GM21576 (cell line): ENCODE measurements around the gene SHROOM2.
"Not testable (repeated sequence)": the region's sequence is repeated elsewhere in the genome, so short reads cannot be mapped to it uniquely, and the experiment has no call there.

ENCODE experiments used
- ATAC-seq: cut with Tn5 transposase; IDR thresholded peaks from one replicate; pipeline ENCODE4 v1.9.1; 2021; ENCODE audit warnings: mild to moderate bottlenecking, moderate library complexity; ENCODE audit not compliant: unreplicated experiment

The SHROOM2 gene

GRCh38 chrX:9829308-9830267 lies 43.4 kb downstream of the SHROOM2 start:
- ATAC-seq, result peak; percentile 96

- no peak for ATAC-seq
These were observed 46.6 kb downstream of the SHROOM2 start for GRCh38 chrX:9832811-9833210.

- no peak for ATAC-seq
These were observed 49.5 kb downstream of the SHROOM2 start for GRCh38 chrX:9835585-9836210.

GRCh38 chrX:9842541-9842940 lies 56.3 kb downstream of the SHROOM2 start:
- ATAC-seq, result no peak

GRCh38 chrX:9844936-9845577 lies 58.8 kb downstream of the SHROOM2 start:
- ATAC-seq, result no peak

- ATAC-seq, result no peak
These were observed 59.3 kb downstream of the SHROOM2 start for GRCh38 chrX:9845578-9845952.

- ATAC-seq, result no peak
These were observed 60.4 kb downstream of the SHROOM2 start for GRCh38 chrX:9846631-9847030.

GRCh38 chrX:9847071-9847470 lies 60.8 kb downstream of the SHROOM2 start:
- ATAC-seq, result no peak

- no peak for ATAC-seq
These were observed 62.7 kb downstream of the SHROOM2 start for GRCh38 chrX:9848718-9849479.

- ATAC-seq, result no peak
These were observed 65.7 kb downstream of the SHROOM2 start for GRCh38 chrX:9851890-9852289.

- ATAC-seq, result no peak
These were observed 67.1 kb downstream of the SHROOM2 start for GRCh38 chrX:9853307-9853706.

GRCh38 chrX:9855561-9856283 lies 69.5 kb downstream of the SHROOM2 start:
- no peak for ATAC-seq

- no peak for ATAC-seq
These were observed 70.4 kb downstream of the SHROOM2 start for GRCh38 chrX:9856588-9856987.

GRCh38 chrX:9857575-9858474 lies 71.6 kb downstream of the SHROOM2 start:
- ATAC-seq, result no peak

GRCh38 chrX:9858684-9859083 lies 72.5 kb downstream of the SHROOM2 start:
- not testable (repeated sequence) for ATAC-seq

GRCh38 chrX:9859711-9860555 lies 73.7 kb downstream of the SHROOM2 start:
- no peak for ATAC-seq

- no peak for ATAC-seq
These were observed 74.6 kb downstream of the SHROOM2 start for GRCh38 chrX:9860826-9861225.

- no peak for ATAC-seq
These were observed 75.5 kb downstream of the SHROOM2 start for GRCh38 chrX:9861711-9862110.
